Type B pancreatic cell (in vitro differentiated cells): ENCODE results near the gene TRAF4. TPM values are rescaled to one million over a fixed set of nuclear protein-coding genes. Genes with fewer than 3 reads are reported as not detected.

ENCODE experiments used
- DNase-seq: peaks from one replicate; pipeline ENCODE4 v3.0.0; 2021; ENCODE audit warnings: mixed read lengths; ENCODE audit not compliant: unreplicated experiment; ENCODE audit errors: extremely low spot score
- H3K27ac Mint-ChIP-seq: 2 replicates; pipeline ENCODE4 v1.8.0; 2021; ENCODE audit warnings: mild to moderate bottlenecking, mixed read lengths
- H3K27me3 Mint-ChIP-seq: 2 replicates; pipeline ENCODE4 v1.8.0; 2021; ENCODE audit warnings: mixed read lengths
- H3K36me3 Mint-ChIP-seq: 2 replicates; pipeline ENCODE4 v1.8.0; 2021; ENCODE audit warnings: mixed read lengths
- H3K4me1 Mint-ChIP-seq: one replicate; pipeline ENCODE4 v1.8.0; 2021; ENCODE audit warnings: mixed read lengths; ENCODE audit not compliant: unreplicated experiment
- H3K4me3 Mint-ChIP-seq: 2 replicates; pipeline ENCODE4 v1.8.0; 2021; ENCODE audit warnings: mild to moderate bottlenecking, mixed read lengths
- H3K9me3 Mint-ChIP-seq: 2 replicates; pipeline ENCODE4 v1.8.0; 2021; ENCODE audit warnings: mixed read lengths
- CTCF ChIP-seq: fragments of 200-600 bp; sonication (generic); conservative IDR thresholded peaks from 2 replicates; pipeline ENCODE4 v1.5.0; 2021; ENCODE audit warnings: antibody characterized with exemption, mild to moderate bottlenecking
- total RNA-seq: library from RNA; stranded (reverse); gene quantifications from 2 replicates; pipeline ENCODE4 v1.2.1, GENCODE V29; 2021; ENCODE audit warnings: low replicate concordance

The TRAF4 gene
- total RNA-seq, 1 donor from 2014 or later = 219 TPM

DNA sequence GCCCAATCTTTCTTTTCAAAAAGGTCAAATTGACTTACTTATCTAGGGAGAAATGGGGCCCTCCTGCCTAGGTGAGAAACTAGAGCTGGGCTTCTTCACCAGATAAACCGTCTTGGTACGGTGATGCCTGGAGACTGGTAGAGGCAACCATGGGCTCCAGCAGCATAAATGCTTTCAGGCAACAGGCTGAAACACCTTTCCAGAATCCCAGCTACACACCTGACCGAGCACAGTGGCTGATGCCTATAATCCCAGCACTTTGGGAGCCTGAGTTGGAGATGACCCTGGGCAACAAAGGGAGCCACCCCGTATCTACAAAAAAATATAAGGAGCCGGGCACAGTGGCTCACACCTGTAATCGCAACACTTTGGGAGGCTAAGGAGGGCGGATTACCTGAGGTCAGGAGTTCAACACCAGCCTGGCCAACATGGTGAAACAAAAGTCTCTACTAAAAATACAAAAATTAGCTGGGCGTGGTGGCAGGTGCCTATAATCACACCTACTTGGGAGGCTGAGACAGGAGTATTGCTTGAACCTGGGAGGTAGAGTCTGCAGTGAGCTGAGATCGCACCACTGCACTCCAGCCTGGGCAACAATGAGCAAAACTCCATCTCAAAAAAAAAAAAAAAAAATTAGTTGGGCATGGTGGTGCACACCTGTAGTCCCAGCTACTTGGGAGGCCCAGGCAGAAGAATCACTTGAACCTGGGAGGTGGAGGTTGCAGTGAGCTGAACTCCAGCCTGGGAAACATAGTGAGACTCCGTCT, 8.0 kb downstream of the TRAF4 start:
- no peak for TF ChIP-seq CTCF
- no peak overlapping the region for H3K4me3 Mint-ChIP-seq
- DNase-seq = no peak
- H3K36me3 Mint-ChIP-seq = peaks cover 13% of the 10 kb centered on the region
- no peaks in the 10 kb centered on the region for H3K9me3 Mint-ChIP-seq
- peak overlapping the region; percentile 79 for H3K27ac Mint-ChIP-seq
- H3K27me3 Mint-ChIP-seq = no peaks in the 10 kb centered on the region
- peaks cover 6% of the 10 kb centered on the region for H3K4me1 Mint-ChIP-seq

DNA sequence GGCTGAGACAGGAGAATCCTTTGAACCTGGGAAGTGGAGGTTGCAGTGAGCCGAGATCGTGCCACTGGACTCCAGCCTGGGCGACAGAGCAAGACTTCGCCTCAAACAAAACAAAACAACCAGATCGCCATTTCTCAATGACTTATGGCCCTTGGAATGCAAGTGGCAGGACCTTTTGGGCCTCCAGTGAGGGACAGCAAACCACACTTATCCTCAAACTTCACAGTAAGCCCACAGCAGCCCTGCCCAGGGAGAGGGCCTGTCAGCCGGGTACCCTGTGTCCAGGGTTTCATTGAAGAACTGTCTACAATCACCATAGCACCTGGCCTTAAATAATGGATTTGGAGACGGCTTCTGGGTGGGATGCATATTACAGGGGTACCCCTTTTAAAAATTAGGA, 11.7 kb downstream of the TRAF4 start:
- H3K9me3 Mint-ChIP-seq = no peaks in the 10 kb centered on the region
- H3K4me1 Mint-ChIP-seq = no peaks in the 10 kb centered on the region
- H3K27me3 Mint-ChIP-seq = no peaks in the 10 kb centered on the region
- peak overlapping the region; percentile 26 for H3K27ac Mint-ChIP-seq
- TF ChIP-seq CTCF = no peak
- peaks cover 12% of the 10 kb centered on the region for H3K36me3 Mint-ChIP-seq
- no peak overlapping the region for H3K4me3 Mint-ChIP-seq
- no peak for DNase-seq

DNA sequence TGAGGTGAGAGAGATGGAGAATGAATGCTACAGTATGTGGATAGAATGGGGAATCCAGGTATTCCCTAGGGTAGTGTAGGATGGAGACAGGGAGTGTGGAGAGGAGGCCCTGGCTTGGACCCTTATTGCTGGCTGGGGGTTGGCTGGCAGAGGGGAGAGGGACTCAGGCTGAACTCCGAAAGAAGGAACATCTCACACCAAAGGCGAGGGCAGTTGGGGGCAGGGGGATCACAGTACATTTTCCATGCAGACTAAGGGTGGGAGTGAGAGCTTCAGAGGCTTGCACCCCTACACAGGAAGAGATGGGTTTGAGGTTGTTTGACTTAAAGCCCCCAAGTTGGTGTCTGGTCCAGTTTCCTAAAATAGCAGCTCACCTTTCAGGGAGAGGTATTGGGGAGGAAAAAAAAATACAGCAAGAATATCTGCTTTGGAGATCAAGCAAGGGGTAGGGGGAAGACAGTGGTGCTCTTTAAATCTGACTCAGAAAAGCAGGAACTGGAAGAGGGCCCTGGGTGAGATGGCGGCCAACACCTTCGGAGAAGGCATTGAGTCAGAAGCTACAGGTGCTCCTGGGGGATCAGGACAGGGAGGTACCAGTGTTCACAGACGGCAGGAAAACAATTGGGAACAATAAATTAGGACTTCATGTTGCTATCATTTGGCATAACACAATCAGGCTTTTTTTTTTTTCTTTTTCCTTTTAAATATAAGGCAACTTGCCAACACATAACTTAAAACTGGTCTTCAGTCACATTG, 12.4 kb downstream of the TRAF4 start:
- H3K27ac Mint-ChIP-seq = peak overlapping the region; percentile 26

DNA sequence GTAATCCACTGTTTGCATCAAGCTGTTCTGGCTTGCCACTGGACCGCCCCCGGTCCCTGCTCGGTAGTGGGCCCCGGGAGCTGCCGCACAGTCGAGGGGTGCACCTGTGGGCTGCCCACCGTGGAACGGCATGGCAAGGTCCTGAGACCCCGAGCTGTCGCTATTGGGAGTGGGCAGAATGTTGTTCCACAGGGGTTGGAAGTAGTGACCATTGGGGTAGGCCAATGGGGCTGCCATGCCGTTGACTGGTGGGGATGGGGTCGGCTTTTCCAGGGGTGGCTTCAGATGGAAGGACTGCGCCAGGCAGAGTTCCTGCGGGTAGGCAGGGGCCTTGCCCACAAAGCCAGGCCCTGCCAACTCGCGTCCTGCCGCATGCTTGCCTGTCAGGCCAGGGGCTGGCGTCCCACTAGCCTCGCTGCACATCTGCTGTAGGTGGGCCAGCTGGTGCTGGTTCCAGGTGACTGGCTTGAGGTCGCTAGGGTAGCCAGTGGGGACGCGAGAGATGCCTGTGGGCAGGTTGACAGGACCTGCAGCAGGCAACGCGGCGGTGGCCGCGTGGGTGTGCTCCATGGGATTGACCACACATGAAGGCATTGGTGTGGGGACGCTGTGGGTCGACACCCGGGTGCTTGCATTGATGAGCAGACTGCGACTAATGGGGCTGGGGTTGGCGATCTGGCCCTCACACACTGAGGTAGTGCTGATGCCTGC, 14.8 kb downstream of the TRAF4 start:
- DNase-seq = no peak
- TF ChIP-seq CTCF = no peak
- Mint-ChIP-seq H3K4me3 (no peak overlapping the region), H3K36me3 (peaks cover 6% of the 10 kb centered on the region), H3K27ac (peak overlapping the region; percentile 61), H3K9me3 (no peaks in the 10 kb centered on the region), H3K4me1 (peaks cover 9% of the 10 kb centered on the region), H3K27me3 (no peaks in the 10 kb centered on the region)

More for the DNA sequence above, 12.4 kb downstream of the TRAF4 start:
- Mint-ChIP-seq H3K27me3 (no peaks in the 10 kb centered on the region), H3K4me1 (peaks cover 7% of the 10 kb centered on the region), H3K4me3 (no peak overlapping the region), H3K36me3 (peaks cover 9% of the 10 kb centered on the region), H3K9me3 (no peaks in the 10 kb centered on the region)
- no peak for TF ChIP-seq CTCF
- DNase-seq = no peak

DNA sequence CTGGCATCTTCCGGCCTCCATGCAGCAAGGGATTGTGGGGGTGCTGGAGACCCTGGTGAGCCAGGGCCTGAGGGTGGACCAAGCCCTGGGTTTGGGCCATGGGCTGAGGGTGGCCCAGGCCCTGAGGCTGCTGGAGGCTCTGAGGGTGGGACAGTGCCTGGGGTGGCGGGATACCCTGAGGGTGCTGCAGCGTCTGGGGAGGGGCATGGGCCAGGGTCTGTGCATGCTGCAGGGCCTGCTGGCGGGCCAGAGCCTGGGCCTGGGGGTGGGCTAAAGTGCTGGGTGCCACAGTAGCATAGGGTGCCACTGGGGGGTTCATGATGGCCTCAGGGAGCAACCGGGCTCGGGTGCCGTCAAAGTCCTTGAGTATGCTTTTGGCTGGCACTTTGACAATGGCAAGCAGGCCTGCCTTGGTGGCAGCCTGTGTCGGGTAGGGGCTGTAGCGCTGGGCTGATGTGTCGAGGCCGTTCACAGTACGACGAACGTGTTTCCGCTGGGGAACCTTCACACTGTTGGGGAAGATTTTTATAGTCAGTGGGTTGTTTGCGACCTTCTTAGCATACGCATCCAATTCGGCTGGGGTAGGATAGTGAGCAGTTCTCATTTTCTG, 15.6 kb downstream of the TRAF4 start:
- TF ChIP-seq CTCF = no peak
- DNase-seq = no peak
- Mint-ChIP-seq H3K27ac (peak overlapping the region; percentile 61), H3K9me3 (no peaks in the 10 kb centered on the region), H3K27me3 (no peaks in the 10 kb centered on the region), H3K36me3 (peaks cover 9% of the 10 kb centered on the region), H3K4me3 (no peak overlapping the region), H3K4me1 (peaks cover 13% of the 10 kb centered on the region)
